ENCODE results near the gene TMEM179.

- TF ChIP-seq POLR2A (IDR thresholded peaks at IDR 0.05; ENCODE audit: extremely low read depth, insufficient read length) (no peak), CTCF (IDR thresholded peaks at IDR 0.05; ENCODE audit: low read depth, low read length) (no peak)
Measured at GRCh38 chr14:104598039-104598909, 6.3 kb downstream of the TMEM179 start.
